T-cell (primary cell): ENCODE measurements around the gene PARD3. TPM values are rescaled to one million over a fixed set of nuclear protein-coding genes. Genes with fewer than 3 reads are reported as not detected.

ENCODE experiments used
- ATAC-seq, 4 experiments: fragments of 200-7000 bp in 3 of 4; fragments of 150-1000 bp in 1 of 4; cut with Tn5 transposase; replicated peaks in 1 of 4; 1 replicate in 3 of 4; 2 replicates in 1 of 4; pipeline ENCODE4 v1.10.0; 2021; ENCODE audit warnings: moderate library complexity in 3 of 4, mild to moderate bottlenecking in 2 of 4, moderate number of reproducible peaks in 1 of 4
- CTCF ChIA-PET, 2 donors: fragments of 300-600 bp; sonication (Branson Sonifier 250); formaldehyde crosslinking; loops; one replicate each; lab custom pipeline; 2022; ENCODE audit warnings: antibody characterized with exemption in 2 of 2; lab: Charles Lee
- POLR2A ChIA-PET, 2 donors: fragments of 300-600 bp; sonication (Branson Sonifier 250); formaldehyde crosslinking; loops; one replicate each; lab custom pipeline; 2022; ENCODE audit warnings: antibody characterized with exemption in 2 of 2; lab: Charles Lee
- DNase-seq, 35 experiments: peaks; one replicate each; pipeline versions ENCODE4 v3.0.0 to v3.0.0-alpha.2; 2013 to 2023
- H3K27ac ChIP-seq: one replicate; pipeline ENCODE4 v1.5.1; 2013; ENCODE audit warnings: low read length
- H3K27me3 ChIP-seq, 2 experiments: replicated peaks in 1 of 2; 1 replicate in 1 of 2; 2 replicates in 1 of 2; pipeline versions ENCODE4 v1.6.1 to v1.7.0; 2013; ENCODE audit warnings: low read length in 1 of 2, mixed read lengths in 1 of 2; ENCODE audit not compliant: control insufficient read depth in 2 of 2, insufficient read depth in 2 of 2; ENCODE audit errors: extremely low read depth in 1 of 2
- H3K36me3 ChIP-seq, 2 donors: 1 replicate in 1 of 2; 2 replicates in 1 of 2; pipeline versions ENCODE4 v1.6.1 to v1.7.0; 2013; ENCODE audit warnings: low read length in 1 of 2; ENCODE audit not compliant: control insufficient read depth in 2 of 2, insufficient read depth in 1 of 2; ENCODE audit errors: extremely low read depth in 1 of 2
- H3K4me1 ChIP-seq, 2 experiments: 1 replicate in 1 of 2; 2 replicates in 1 of 2; pipeline versions ENCODE4 v1.6.1 to v1.7.0; 2013; ENCODE audit warnings: low read length in 2 of 2, mixed read lengths in 1 of 2; ENCODE audit not compliant: insufficient read depth in 2 of 2, control insufficient read depth in 1 of 2; ENCODE audit errors: extremely low read depth in 1 of 2
- H3K4me3 ChIP-seq, 2 donors: 1 replicate in 1 of 2; 2 replicates in 1 of 2; pipeline versions ENCODE4 v1.5.1 to v1.7.0; 2013; ENCODE audit warnings: mild to moderate bottlenecking in 2 of 2, low read length in 1 of 2, moderate library complexity in 1 of 2; ENCODE audit not compliant: control insufficient read depth in 1 of 2; ENCODE audit errors: extremely low read depth in 1 of 2
- H3K9me3 ChIP-seq: 2 replicates; pipeline ENCODE4 v1.7.0; 2013
- H3K27ac Mint-ChIP-seq, 2 donors: one replicate each; pipeline ENCODE4 v1.8.0; 2020 to 2021; ENCODE audit warnings: mild to moderate bottlenecking in 2 of 2, mixed read lengths in 2 of 2
- H3K27me3 Mint-ChIP-seq, 2 donors: one replicate each; pipeline ENCODE4 v1.8.0; 2021 to 2022; ENCODE audit warnings: mixed read lengths in 2 of 2
- H3K36me3 Mint-ChIP-seq: one replicate; pipeline ENCODE4 v1.8.0; 2021; ENCODE audit warnings: mixed read lengths
- H3K4me1 Mint-ChIP-seq, 3 donors: one replicate each; pipeline ENCODE4 v1.8.0; 2020 to 2022; ENCODE audit warnings: mixed read lengths in 3 of 3, mild to moderate bottlenecking in 1 of 3
- H3K4me3 Mint-ChIP-seq, 3 donors: one replicate each; pipeline ENCODE4 v1.8.0; 2020 to 2022; ENCODE audit warnings: mild to moderate bottlenecking in 3 of 3, mixed read lengths in 3 of 3, moderate library complexity in 3 of 3
- H3K9me3 Mint-ChIP-seq, 3 donors: one replicate each; pipeline ENCODE4 v1.8.0; 2020 to 2022; ENCODE audit warnings: mixed read lengths in 3 of 3
- WGBS: methylation state at CpG from one replicate; pipeline ENCODE4 v1.1.5; 2013; ENCODE audit warnings: missing lambda C conversion rate; ENCODE audit not compliant: insufficient coverage; 5-methylcytosine and 5-hydroxymethylcytosine counted together
- total RNA-seq, 35 experiments: library from RNA in 6 of 35; stranded (reverse) in 6 of 35; fragments of 120-200 nt in 1 of 35; gene quantifications; one replicate each; pipeline versions ENCODE4 v1.2.1 to v1.2.4 and lab custom pipeline; 2013 to 2026

Gene PARD3
- total RNA-seq, 5 donors from 2014 or later (not counting 1 experiment from before 2014, with no cell fraction given): 0.36 to 0.92 (median 0.65) TPM

DNA sequence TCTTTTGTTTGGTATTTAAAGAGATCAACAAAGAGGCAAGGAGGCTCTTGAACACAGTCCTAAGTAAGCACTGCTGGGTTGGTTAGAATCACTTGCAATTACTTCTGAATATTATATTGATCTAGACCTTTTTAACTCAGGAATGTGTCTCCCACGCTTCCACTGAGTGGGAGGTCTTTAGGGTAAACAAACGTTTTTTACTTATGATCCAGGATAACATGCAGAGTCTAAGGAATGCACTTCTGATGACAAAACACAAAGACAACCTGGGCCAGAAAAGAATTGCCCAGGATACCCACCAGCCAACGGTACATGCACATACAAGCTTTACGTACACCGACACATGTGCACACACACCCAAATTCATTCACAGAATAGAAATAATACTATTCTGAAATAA lies 626.9 kb downstream of the PARD3 start:
- 75% methylated on average over 1 of the region's 5 CpGs for WGBS
- no peak overlapping the region for H3K4me3 ChIP-seq
- H3K4me1 ChIP-seq: no peaks in the 10 kb centered on the region
- H3K27me3 ChIP-seq: no peaks in the 10 kb centered on the region
- H3K27ac ChIP-seq: no peak overlapping the region
- Mint-ChIP-seq H3K36me3 (no peaks in the 10 kb centered on the region), H3K27ac (no peak overlapping the region), H3K4me1 (peaks cover 0 to 13% (median 0%) of the 10 kb centered on the region in 3 donors), H3K27me3 (peaks cover 0 to 6% of the 10 kb centered on the region in 2 donors), H3K9me3 (no peaks in the 10 kb centered on the region), H3K4me3 (no peak overlapping the region)
- ChIA-PET POLR2A (no interaction called here), CTCF (no interaction called here)
- DNase-seq (no peak), ATAC-seq (no peak)
- no peaks in the 10 kb centered on the region for H3K9me3 ChIP-seq
- no peaks in the 10 kb centered on the region for H3K36me3 ChIP-seq

DNA sequence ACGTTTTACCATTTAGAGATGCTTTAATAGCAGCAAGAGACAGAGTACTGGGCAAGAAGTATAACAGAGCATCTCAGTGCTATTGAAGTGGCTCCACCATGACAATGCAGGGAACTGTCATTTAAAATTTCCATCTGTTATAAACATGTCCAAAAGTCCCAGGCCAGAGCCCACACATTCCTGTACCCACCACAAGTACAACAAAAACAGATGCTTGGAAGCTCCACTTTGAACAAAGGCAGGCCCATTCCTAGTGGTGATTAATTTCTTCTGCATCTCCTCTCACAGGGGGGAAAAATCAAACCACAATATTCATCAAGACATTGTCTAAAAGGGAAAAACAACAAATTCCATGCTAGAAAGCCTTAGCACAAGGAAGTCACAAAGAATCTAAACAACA lies 627.9 kb downstream of the PARD3 start:
- POLR2A ChIA-PET: no interaction called here
- no peak overlapping the region for H3K4me3 Mint-ChIP-seq

DNA sequence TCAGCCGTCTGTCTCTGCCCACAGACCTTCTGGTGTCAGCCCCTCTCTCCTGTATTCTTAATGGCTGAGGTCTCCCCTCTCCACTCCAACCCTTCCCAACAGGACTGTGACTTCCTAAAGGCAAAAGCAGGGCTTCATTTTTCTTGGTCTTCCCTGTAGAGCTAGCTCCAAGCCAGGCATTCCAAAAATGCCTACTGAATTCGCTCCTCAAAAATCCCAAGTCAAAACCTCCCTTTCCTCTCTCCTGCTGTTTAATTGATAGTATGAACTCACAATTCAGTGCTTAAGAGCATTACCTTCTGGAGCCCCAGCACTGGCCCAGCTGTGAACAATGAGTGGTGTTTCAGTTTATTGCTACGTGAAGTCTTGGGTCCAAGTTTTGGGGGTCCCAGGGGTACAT lies 628.4 kb downstream of the PARD3 start:
- H3K4me1 Mint-ChIP-seq: peaks cover 0 to 13% (median 0%) of the 10 kb centered on the region in 3 donors
- POLR2A ChIA-PET: no interaction called here
- Histone ChIP-seq H3K27me3 (no peaks in the 10 kb centered on the region), H3K9me3 (no peaks in the 10 kb centered on the region), H3K36me3 (no peaks in the 10 kb centered on the region), H3K27ac (no peak overlapping the region), H3K4me3 (no peak overlapping the region), H3K4me1 (no peaks in the 10 kb centered on the region)
- DNase-seq (no peak), ATAC-seq (no peak)
- 76% methylated on average over 2 of the region's 3 CpGs for WGBS
- no peaks in the 10 kb centered on the region for H3K36me3 Mint-ChIP-seq
- H3K4me3 Mint-ChIP-seq: no peak overlapping the region
- H3K9me3 Mint-ChIP-seq: no peaks in the 10 kb centered on the region
- H3K27ac Mint-ChIP-seq: no peak overlapping the region
- peaks cover 0 to 6% of the 10 kb centered on the region in 2 donors for H3K27me3 Mint-ChIP-seq
- CTCF ChIA-PET: interaction anchor here in 1 of 2 donors (0.6 kb wide), 1 partner anchor 1114 kb away, joined by 3 read pairs; no protein-coding TSS in a partner anchor

More for the DNA sequence above, 627.9 kb downstream of the PARD3 start:
- CTCF ChIA-PET: no interaction called here
- H3K27me3 Mint-ChIP-seq: peaks cover 0 to 6% of the 10 kb centered on the region in 2 donors
- Histone ChIP-seq H3K27ac (no peak overlapping the region), H3K9me3 (no peaks in the 10 kb centered on the region), H3K4me1 (no peaks in the 10 kb centered on the region), H3K27me3 (no peaks in the 10 kb centered on the region), H3K36me3 (no peaks in the 10 kb centered on the region), H3K4me3 (no peak overlapping the region)
- ATAC-seq: no peak
- WGBS: no CpG with 5 or more reads among the region's 1 CpG
- peaks cover 0 to 13% (median 0%) of the 10 kb centered on the region in 3 donors for H3K4me1 Mint-ChIP-seq
- no peak overlapping the region for H3K27ac Mint-ChIP-seq
- no peaks in the 10 kb centered on the region for H3K9me3 Mint-ChIP-seq
- no peak for DNase-seq
- H3K36me3 Mint-ChIP-seq: no peaks in the 10 kb centered on the region

DNA sequence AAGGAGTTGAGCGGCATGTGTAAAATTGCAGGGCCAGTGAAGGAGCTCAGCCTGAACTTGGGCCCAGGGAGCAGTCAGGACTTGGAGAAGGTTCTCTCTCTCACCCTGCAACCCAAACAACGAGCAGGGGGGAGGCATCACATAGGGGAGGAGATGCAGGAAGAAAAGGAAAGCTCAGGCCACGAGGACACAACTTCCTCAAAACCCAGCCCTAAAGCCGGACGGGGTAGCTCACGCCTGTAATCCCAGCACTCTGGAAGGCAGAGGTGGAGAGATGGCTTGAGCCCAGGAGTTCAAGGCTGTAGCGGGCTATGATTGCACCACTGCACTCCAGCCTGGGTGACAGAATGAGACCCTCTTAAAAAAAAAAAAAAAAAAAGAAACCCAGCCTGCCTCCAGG lies 629.1 kb downstream of the PARD3 start:
- H3K27me3 ChIP-seq: no peaks in the 10 kb centered on the region
- no peaks in the 10 kb centered on the region for H3K9me3 Mint-ChIP-seq
- no peaks in the 10 kb centered on the region for H3K9me3 ChIP-seq
- ATAC-seq: no peak
- H3K4me1 Mint-ChIP-seq: peaks cover 0 to 13% (median 0%) of the 10 kb centered on the region in 3 donors
- 100% methylated on average over 1 of the region's 7 CpGs for WGBS
- H3K4me3 ChIP-seq: no peak overlapping the region
- H3K27me3 Mint-ChIP-seq: peaks cover 0 to 4% of the 10 kb centered on the region in 2 donors
- DNase-seq: no peak
- no peak overlapping the region for H3K27ac Mint-ChIP-seq
- POLR2A ChIA-PET: interaction anchor here in 1 of 2 donors (0.6 kb wide), 1 partner anchor 278 kb away, joined by 4 read pairs; no protein-coding TSS in a partner anchor
- H3K4me3 Mint-ChIP-seq: no peak overlapping the region
- H3K4me1 ChIP-seq: no peaks in the 10 kb centered on the region
- CTCF ChIA-PET: interaction anchor here in 1 of 2 donors (0.5 kb wide), 1 partner anchor 14 kb away, joined by 3 read pairs; no protein-coding TSS in a partner anchor
- H3K27ac ChIP-seq: no peak overlapping the region
- H3K36me3 Mint-ChIP-seq: no peaks in the 10 kb centered on the region
- no peaks in the 10 kb centered on the region for H3K36me3 ChIP-seq

DNA sequence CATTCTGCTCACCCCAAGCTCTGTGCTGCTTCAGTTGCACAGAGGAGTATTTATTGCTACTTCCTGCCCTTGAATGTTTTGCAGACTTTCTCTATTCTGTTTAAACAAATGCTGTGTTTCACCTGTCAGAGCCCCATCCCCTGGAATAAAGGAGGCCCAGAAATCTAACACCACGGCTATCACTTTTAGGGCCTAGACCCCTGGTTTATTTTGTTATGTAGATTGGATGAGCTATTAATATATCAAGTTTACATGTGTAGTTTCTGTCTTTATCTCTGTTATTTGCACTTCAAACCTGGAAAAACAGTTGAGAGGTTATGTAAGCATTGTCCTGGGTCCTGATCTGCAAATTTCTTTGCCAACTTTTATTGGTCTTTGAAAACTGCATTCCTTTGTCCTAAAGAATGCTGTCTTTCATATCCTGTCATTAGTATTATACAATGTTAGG lies 630.1 kb downstream of the PARD3 start:
- ChIA-PET POLR2A (no interaction called here), CTCF (no interaction called here)
- Histone ChIP-seq H3K4me1 (no peaks in the 10 kb centered on the region), H3K36me3 (no peaks in the 10 kb centered on the region), H3K4me3 (no peak overlapping the region), H3K27me3 (no peaks in the 10 kb centered on the region), H3K27ac (no peak overlapping the region), H3K9me3 (no peaks in the 10 kb centered on the region)
- Mint-ChIP-seq H3K36me3 (no peaks in the 10 kb centered on the region), H3K9me3 (no peaks in the 10 kb centered on the region), H3K27me3 (no peaks in the 10 kb centered on the region), H3K27ac (peak overlapping the region in 1 of 2 donors; percentile 82), H3K4me1 (peaks cover 0 to 13% (median 0%) of the 10 kb centered on the region in 3 donors), H3K4me3 (no peak overlapping the region)
- WGBS: 80% methylated on average over 1 of the region's 1 CpG
- DNase-seq (no peak), ATAC-seq (peak in 1 of 4 experiments; percentile 35)

DNA sequence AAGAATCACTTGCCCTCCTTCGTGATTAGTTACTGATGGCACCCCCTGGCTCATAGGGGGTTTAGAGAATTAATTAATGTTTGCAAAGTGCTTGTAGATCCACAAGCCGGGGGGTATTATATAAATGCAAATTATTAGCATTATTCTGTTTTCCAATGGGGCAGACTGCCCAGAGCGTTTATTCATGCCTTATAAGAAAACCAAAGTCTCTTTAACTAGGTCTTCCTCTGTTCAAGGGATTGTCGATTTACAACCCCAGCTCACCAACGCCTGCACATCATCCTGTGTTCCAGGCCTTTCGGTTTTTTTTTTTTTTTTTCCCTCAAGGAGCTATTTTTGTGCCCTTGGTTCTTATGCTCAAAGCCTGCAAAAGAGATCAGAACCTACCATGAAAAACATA lies 630.7 kb downstream of the PARD3 start:
- CTCF ChIA-PET: no interaction called here
- peak overlapping the region in 1 of 2 donors; percentile 82 for H3K27ac Mint-ChIP-seq
- Histone ChIP-seq H3K36me3 (no peaks in the 10 kb centered on the region), H3K4me1 (no peaks in the 10 kb centered on the region), H3K27me3 (no peaks in the 10 kb centered on the region), H3K9me3 (no peaks in the 10 kb centered on the region), H3K4me3 (no peak overlapping the region), H3K27ac (no peak overlapping the region)
- ATAC-seq (no peak), DNase-seq (no peak)
- POLR2A ChIA-PET: no interaction called here
- H3K36me3 Mint-ChIP-seq: no peaks in the 10 kb centered on the region
- WGBS: no CpG with 5 or more reads among the region's 6 CpGs
- H3K9me3 Mint-ChIP-seq: no peaks in the 10 kb centered on the region
- H3K4me1 Mint-ChIP-seq: peaks cover 0 to 13% (median 0%) of the 10 kb centered on the region in 3 donors
- H3K4me3 Mint-ChIP-seq: no peak overlapping the region
- peaks cover 0 to 2% of the 10 kb centered on the region in 2 donors for H3K27me3 Mint-ChIP-seq
